Mucosa of rectum (tissue), 2 donors: ENCODE data around the gene MYOC.
"Not testable (repeated sequence)": the region's sequence is repeated elsewhere in the genome, so short reads cannot be mapped to it uniquely, and the experiment has no call there.

Experiments used
- H3K27ac ChIP-seq, 2 donors: one replicate each; pipeline ENCODE4 v1.7.0; 2013; ENCODE audit warnings: inconsistent platforms in 2 of 2, low read depth in 2 of 2, low read length in 2 of 2
- H3K27me3 ChIP-seq, 2 donors: one replicate each; pipeline ENCODE4 v1.7.0; 2013; ENCODE audit warnings: low read length in 2 of 2; ENCODE audit not compliant: control insufficient read depth in 2 of 2, insufficient read depth in 2 of 2
- H3K36me3 ChIP-seq, 2 donors: one replicate each; pipeline ENCODE4 v1.7.0; 2013; ENCODE audit warnings: low read length in 2 of 2; ENCODE audit not compliant: control insufficient read depth in 2 of 2, insufficient read depth in 2 of 2
- H3K4me1 ChIP-seq, 2 donors: one replicate each; pipeline ENCODE4 v1.7.0; 2013; ENCODE audit warnings: low read length in 2 of 2, mild to moderate bottlenecking in 1 of 2; ENCODE audit not compliant: control insufficient read depth in 2 of 2, insufficient read depth in 2 of 2
- H3K4me3 ChIP-seq, 2 donors: one replicate each; pipeline ENCODE4 v1.7.0; 2013; ENCODE audit warnings: low read length in 2 of 2
- H3K9ac ChIP-seq, 2 donors: one replicate each; pipeline ENCODE4 v1.7.0; 2013; ENCODE audit warnings: low read length in 2 of 2, low read depth in 1 of 2, mild to moderate bottlenecking in 1 of 2
- H3K9me3 ChIP-seq, 2 donors: one replicate each; pipeline ENCODE4 v1.7.0; 2013; ENCODE audit warnings: low read length in 2 of 2; ENCODE audit not compliant: control insufficient read depth in 2 of 2
- donor health status: healthy.
- donor health status: Normal muscosa, but diverticular disease.

MYOC gene

DNA sequence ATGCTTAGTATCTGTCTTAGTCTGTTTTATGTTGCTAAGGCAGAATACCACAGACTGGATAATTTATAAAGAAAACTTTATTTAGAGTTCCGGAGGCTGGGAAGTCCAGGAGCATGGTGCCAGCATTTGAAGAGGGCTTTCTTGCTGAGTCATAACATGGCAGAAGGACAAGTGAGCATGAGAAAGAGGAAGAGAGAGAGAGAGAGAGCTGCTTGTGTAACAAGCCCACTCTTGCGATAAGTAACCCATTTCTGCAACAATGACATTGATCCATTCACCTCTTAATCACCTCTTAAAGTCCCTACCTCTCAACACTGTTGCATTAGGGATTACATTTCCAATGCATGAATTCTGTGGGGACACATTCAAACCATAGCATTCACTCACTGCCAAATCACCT, 42.1 kb downstream of the MYOC start:
- Histone ChIP-seq H3K27me3 (no peaks in the 10 kb centered on the region), H3K4me1 (no peaks in the 10 kb centered on the region), H3K36me3 (no peaks in the 10 kb centered on the region), H3K9me3 (no peaks in the 10 kb centered on the region), H3K4me3 (no peak overlapping the region), H3K27ac (no peak overlapping the region), H3K9ac (no peak overlapping the region)

- H3K9me3 ChIP-seq = no peaks in the 10 kb centered on the region
- no peaks in the 10 kb centered on the region for H3K4me1 ChIP-seq
Observed at GRCh38 chr1:171606402-171606941, 46.0 kb downstream of the MYOC start.

GRCh38 chr1:171603042-171603441, 49.4 kb downstream of the MYOC start:
- not testable (repeated sequence) for H3K4me1 ChIP-seq, H3K27ac ChIP-seq, H3K36me3 ChIP-seq, H3K27me3 ChIP-seq, H3K4me3 ChIP-seq, H3K9ac ChIP-seq, H3K9me3 ChIP-seq

More at GRCh38 chr1:171606402-171606941, 46.0 kb downstream of the MYOC start:
- no peaks in the 10 kb centered on the region for H3K36me3 ChIP-seq
- H3K9ac ChIP-seq = no peak overlapping the region
- H3K27me3 ChIP-seq = no peaks in the 10 kb centered on the region
- no peak overlapping the region for H3K4me3 ChIP-seq
- no peak overlapping the region for H3K27ac ChIP-seq

GRCh38 chr1:171600862-171601261, 51.6 kb downstream of the MYOC start:
- no peak overlapping the region for H3K27ac ChIP-seq
- no peak overlapping the region for H3K4me3 ChIP-seq
- H3K36me3 ChIP-seq = no peaks in the 10 kb centered on the region
- no peaks in the 10 kb centered on the region for H3K27me3 ChIP-seq
- H3K9ac ChIP-seq = no peak overlapping the region
- H3K4me1 ChIP-seq = no peaks in the 10 kb centered on the region
- no peaks in the 10 kb centered on the region for H3K9me3 ChIP-seq

DNA sequence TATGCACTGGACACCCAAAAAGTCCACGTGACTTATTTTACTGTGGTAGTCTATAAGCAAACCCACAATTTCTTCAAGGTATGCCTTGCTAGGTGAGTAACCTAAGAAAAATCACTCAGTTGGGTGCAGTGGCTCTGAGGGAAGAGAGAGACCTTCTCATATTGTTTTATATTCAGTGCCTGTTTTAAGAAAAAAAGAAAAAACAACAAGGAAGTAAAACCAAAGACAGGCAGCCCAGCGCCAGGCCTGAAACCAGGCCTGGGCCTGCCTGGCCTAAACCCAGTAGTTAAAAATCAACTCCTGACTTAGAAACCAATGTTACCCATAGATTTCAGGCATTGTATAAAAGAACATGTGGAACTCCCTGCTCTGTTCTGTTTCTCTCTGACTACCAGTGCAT, 52.2 kb downstream of the MYOC start:
- not testable (repeated sequence) for H3K36me3 ChIP-seq, H3K4me3 ChIP-seq, H3K4me1 ChIP-seq, H3K9ac ChIP-seq, H3K27me3 ChIP-seq, H3K27ac ChIP-seq, H3K9me3 ChIP-seq

DNA sequence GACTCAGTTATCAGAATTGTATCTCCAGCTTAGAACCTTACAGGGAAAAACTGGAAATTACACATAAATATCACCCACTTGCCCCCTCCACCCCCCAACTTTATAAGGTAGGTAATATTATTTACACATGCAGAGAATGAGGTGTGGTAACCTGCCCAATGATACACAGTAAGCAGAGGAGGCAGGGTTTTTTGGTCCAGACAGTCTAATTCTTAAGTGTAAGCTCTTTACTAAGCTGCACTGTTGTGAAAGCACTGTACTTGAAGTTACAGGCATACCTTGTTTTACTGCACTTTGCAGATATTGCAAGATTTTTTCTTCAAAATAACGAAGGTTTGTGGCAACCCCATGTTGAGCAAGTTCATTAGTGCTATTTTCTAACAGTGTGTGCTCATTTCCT, 55.3 kb downstream of the MYOC start:
- Histone ChIP-seq H3K36me3 (peaks cover 3 to 5% of the 10 kb centered on the region in 2 donors), H3K9me3 (no peaks in the 10 kb centered on the region), H3K27ac (no peak overlapping the region), H3K4me1 (no peaks in the 10 kb centered on the region), H3K27me3 (no peaks in the 10 kb centered on the region), H3K9ac (no peak overlapping the region), H3K4me3 (no peak overlapping the region)

DNA sequence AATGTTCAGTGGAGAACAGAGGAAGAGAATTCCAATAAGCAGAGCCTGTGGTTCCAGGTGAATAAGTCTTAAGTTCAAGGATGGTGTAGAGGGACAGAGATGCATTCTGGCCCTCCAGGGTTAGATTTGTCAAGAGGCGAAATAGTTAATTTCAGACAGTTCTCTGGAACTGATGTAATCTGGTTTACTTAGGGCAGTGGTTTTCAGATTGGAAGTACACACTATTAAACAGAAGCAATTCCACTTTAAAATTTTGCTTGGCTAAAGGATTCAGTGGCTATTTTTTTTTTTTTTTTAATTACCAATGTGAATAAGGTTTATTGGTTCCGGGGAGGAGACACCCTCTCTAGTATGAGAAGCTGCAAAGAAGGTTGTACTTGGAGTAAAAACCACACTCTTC, 55.8 kb downstream of the MYOC start:
- no peak overlapping the region for H3K27ac ChIP-seq
- no peak overlapping the region for H3K4me3 ChIP-seq
- no peak overlapping the region for H3K9ac ChIP-seq
- peaks cover 8 to 10% of the 10 kb centered on the region in 2 donors for H3K36me3 ChIP-seq
- no peaks in the 10 kb centered on the region for H3K27me3 ChIP-seq
- no peaks in the 10 kb centered on the region for H3K9me3 ChIP-seq
- no peaks in the 10 kb centered on the region for H3K4me1 ChIP-seq

GRCh38 chr1:171596119-171596518, 56.4 kb downstream of the MYOC start:
- H3K36me3 ChIP-seq = peaks cover 14 to 15% of the 10 kb centered on the region in 2 donors
- H3K4me3 ChIP-seq = no peak overlapping the region
- no peaks in the 10 kb centered on the region for H3K27me3 ChIP-seq
- no peaks in the 10 kb centered on the region for H3K9me3 ChIP-seq
- no peak overlapping the region for H3K27ac ChIP-seq
- no peaks in the 10 kb centered on the region for H3K4me1 ChIP-seq
- H3K9ac ChIP-seq = no peak overlapping the region

- Histone ChIP-seq H3K27me3 (no peaks in the 10 kb centered on the region), H3K4me1 (no peaks in the 10 kb centered on the region), H3K4me3 (no peak overlapping the region), H3K27ac (no peak overlapping the region), H3K9me3 (no peaks in the 10 kb centered on the region), H3K9ac (no peak overlapping the region), H3K36me3 (peaks cover 19 to 20% of the 10 kb centered on the region in 2 donors)
Observed at GRCh38 chr1:171595324-171595723, 57.2 kb downstream of the MYOC start.

DNA sequence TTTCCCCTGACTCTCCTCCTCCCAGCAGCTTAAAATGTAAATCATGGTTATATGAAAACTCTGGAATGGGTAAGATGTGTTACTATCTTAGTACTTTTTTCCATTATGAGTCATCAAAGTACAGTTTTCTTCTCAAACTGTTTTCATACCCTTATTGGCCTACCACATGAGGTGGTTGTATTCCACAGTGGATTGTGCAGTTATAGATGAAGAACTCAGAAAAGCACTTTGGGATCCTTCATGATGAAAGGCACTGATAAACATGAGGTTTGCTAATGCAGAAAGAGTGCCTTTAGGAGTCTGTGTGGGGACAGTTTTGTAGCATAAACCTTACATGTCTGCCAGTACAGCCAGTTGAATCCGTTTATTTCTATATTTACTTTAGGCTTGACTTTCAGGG, 62.5 kb downstream of the MYOC start:
- Histone ChIP-seq H3K27ac (no peak overlapping the region), H3K4me3 (no peak overlapping the region), H3K36me3 (peaks cover 57 to 59% of the 10 kb centered on the region in 2 donors), H3K27me3 (no peaks in the 10 kb centered on the region), H3K4me1 (no peaks in the 10 kb centered on the region), H3K9ac (no peak overlapping the region), H3K9me3 (no peaks in the 10 kb centered on the region)

DNA sequence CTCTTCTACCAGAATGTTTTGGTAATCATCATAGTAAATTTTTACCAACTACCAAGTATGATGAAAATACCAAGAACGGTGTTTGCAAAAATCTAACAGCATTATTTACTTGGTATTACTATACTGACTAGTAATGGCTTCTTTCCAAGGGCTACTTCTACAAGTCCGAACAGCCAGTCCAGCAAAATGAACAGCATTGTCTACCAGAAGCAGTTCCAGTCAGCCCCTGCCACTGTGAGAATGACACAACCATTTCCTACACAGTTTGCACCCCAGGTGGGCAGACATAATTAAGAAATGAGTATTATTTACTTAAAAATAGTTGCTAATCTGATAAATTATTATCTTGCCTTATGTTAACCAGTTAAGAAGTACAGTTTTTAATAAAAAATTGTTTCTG, 64.3 kb downstream of the MYOC start:
- Histone ChIP-seq H3K4me3 (no peak overlapping the region), H3K9me3 (no peaks in the 10 kb centered on the region), H3K9ac (no peak overlapping the region), H3K27ac (no peak overlapping the region), H3K4me1 (no peaks in the 10 kb centered on the region), H3K27me3 (no peaks in the 10 kb centered on the region), H3K36me3 (peaks cover 75 to 76% of the 10 kb centered on the region in 2 donors)
